PC-3 (cell line): Measurements from ENCODE around the gene PANK4.

ENCODE experiments used
- EZH2 ChIP-seq: fragments of 300-600 bp; sonication (generic); IDR thresholded peaks from one replicate; pipeline ENCODE4 v1.6.1; 2017; ENCODE audit warnings: antibody characterized with exemption, mild to moderate bottlenecking, low read length; ENCODE audit not compliant: unreplicated experiment
- TF ChIP-seq, protein P1 (sequence below): fragments of 300-600 bp; sonication (generic); conservative IDR thresholded peaks from 2 replicates; pipeline ENCODE4 v1.5.1; 2017; ENCODE audit warnings: antibody characterized with exemption, low read depth, mild to moderate bottlenecking, low read length

DNA sequence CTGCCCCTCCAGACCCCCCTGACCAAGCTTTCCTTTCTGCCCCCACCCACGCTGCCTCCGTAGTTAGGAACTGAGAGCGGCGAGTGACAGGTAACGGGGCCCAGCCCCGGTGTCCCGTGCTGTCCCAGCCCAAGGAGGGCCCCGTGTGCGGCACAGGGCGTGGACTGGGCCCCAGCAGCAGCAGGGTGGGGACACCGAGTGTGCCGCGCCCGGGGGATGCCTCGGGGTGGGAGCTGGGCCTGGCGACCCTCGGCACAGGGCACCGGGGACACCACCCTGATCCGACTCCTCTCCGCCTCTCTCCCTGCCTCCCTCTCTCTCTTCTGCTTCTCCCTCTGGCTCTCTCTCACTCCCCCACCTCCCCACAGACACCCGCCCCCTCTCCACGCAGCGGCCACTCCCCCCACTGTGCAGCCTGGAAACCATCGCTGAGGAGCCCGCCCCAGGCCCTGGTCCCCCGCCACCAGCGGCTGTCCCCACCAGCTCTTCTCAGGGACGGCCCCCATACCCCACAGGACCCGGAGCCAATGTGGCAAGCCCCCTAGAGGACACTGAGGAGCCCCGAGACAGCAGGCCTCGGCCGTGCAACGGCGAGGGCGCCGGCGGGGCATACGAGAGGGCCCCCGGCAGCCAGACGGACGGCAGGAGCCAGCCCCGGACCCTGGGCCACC lies 22.7 kb downstream of the PANK4 start:
- TF ChIP-seq EZH2 = no peak
- TF ChIP-seq, protein P1, sequence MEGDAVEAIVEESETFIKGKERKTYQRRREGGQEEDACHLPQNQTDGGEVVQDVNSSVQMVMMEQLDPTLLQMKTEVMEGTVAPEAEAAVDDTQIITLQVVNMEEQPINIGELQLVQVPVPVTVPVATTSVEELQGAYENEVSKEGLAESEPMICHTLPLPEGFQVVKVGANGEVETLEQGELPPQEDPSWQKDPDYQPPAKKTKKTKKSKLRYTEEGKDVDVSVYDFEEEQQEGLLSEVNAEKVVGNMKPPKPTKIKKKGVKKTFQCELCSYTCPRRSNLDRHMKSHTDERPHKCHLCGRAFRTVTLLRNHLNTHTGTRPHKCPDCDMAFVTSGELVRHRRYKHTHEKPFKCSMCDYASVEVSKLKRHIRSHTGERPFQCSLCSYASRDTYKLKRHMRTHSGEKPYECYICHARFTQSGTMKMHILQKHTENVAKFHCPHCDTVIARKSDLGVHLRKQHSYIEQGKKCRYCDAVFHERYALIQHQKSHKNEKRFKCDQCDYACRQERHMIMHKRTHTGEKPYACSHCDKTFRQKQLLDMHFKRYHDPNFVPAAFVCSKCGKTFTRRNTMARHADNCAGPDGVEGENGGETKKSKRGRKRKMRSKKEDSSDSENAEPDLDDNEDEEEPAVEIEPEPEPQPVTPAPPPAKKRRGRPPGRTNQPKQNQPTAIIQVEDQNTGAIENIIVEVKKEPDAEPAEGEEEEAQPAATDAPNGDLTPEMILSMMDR = no peak
